ENCODE data around the gene RALBP1.

The RALBP1 gene

GRCh38 chr18:9542924-9543323 lies 67.6 kb downstream of the RALBP1 start:
- DNase-seq (ENCODE audit: insufficient read length, low spot score) (no peak), FAIRE-seq (peak; percentile 40)

- FAIRE-seq (no peak), DNase-seq (ENCODE audit: insufficient read length, low spot score) (no peak)
Observed at GRCh38 chr18:9545029-9545428, 69.7 kb downstream of the RALBP1 start.

- FAIRE-seq: no peak
- no peak for DNase-seq (ENCODE audit: insufficient read length, low spot score)
Observed at GRCh38 chr18:9546468-9546867, 71.2 kb downstream of the RALBP1 start.

- FAIRE-seq: no peak
- DNase-seq (ENCODE audit: insufficient read length, low spot score): no peak
Observed at GRCh38 chr18:9547782-9548181, 72.5 kb downstream of the RALBP1 start.

- DNase-seq (ENCODE audit: insufficient read length, low spot score) (no peak), FAIRE-seq (peak; percentile 58)
Observed at GRCh38 chr18:9549405-9549804, 74.1 kb downstream of the RALBP1 start.

- FAIRE-seq (no peak), DNase-seq (ENCODE audit: insufficient read length, low spot score) (no peak)
Observed at GRCh38 chr18:9550429-9550828, 75.1 kb downstream of the RALBP1 start.

- DNase-seq (ENCODE audit: insufficient read length, low spot score) (no peak), FAIRE-seq (no peak)
Observed at GRCh38 chr18:9552191-9552590, 76.9 kb downstream of the RALBP1 start.

- FAIRE-seq: no peak
Observed at GRCh38 chr18:9552616-9553015, 77.3 kb downstream of the RALBP1 start.

GRCh38 chr18:9557250-9557943 lies 82.1 kb downstream of the RALBP1 start:
- DNase-seq (ENCODE audit: insufficient read length, low spot score): no peak
- no peak for FAIRE-seq

More at GRCh38 chr18:9552616-9553015, 77.3 kb downstream of the RALBP1 start:
- DNase-seq (ENCODE audit: insufficient read length, low spot score): no peak

GRCh38 chr18:9558387-9559064 lies 83.2 kb downstream of the RALBP1 start:
- FAIRE-seq (no peak), DNase-seq (ENCODE audit: insufficient read length, low spot score) (no peak)

GRCh38 chr18:9559253-9559652 lies 83.9 kb downstream of the RALBP1 start:
- no peak for FAIRE-seq

GRCh38 chr18:9561759-9562158 lies 86.4 kb downstream of the RALBP1 start:
- FAIRE-seq (no peak), DNase-seq (ENCODE audit: insufficient read length, low spot score) (no peak)

More at GRCh38 chr18:9559253-9559652, 83.9 kb downstream of the RALBP1 start:
- no peak for DNase-seq (ENCODE audit: insufficient read length, low spot score)

GRCh38 chr18:9562584-9562983 lies 87.3 kb downstream of the RALBP1 start:
- no peak for FAIRE-seq
- DNase-seq (ENCODE audit: insufficient read length, low spot score): no peak

GRCh38 chr18:9563331-9563730 lies 88.0 kb downstream of the RALBP1 start:
- FAIRE-seq (no peak), DNase-seq (ENCODE audit: insufficient read length, low spot score) (no peak)

- FAIRE-seq (no peak), DNase-seq (ENCODE audit: insufficient read length, low spot score) (no peak)
Observed at GRCh38 chr18:9565407-9565806, 90.1 kb downstream of the RALBP1 start.

GRCh38 chr18:9568186-9568585 lies 92.9 kb downstream of the RALBP1 start:
- DNase-seq (ENCODE audit: insufficient read length, low spot score) (no peak), FAIRE-seq (no peak)

- FAIRE-seq: no peak
Observed at GRCh38 chr18:9569178-9569577, 93.9 kb downstream of the RALBP1 start.

GRCh38 chr18:9570255-9570654 lies 94.9 kb downstream of the RALBP1 start:
- FAIRE-seq: no peak
- no peak for DNase-seq (ENCODE audit: insufficient read length, low spot score)

More at GRCh38 chr18:9569178-9569577, 93.9 kb downstream of the RALBP1 start:
- DNase-seq (ENCODE audit: insufficient read length, low spot score): no peak

- DNase-seq (ENCODE audit: insufficient read length, low spot score) (no peak), FAIRE-seq (no peak)
Observed at GRCh38 chr18:9571546-9571945, 96.2 kb downstream of the RALBP1 start.

GRCh38 chr18:9574473-9575115 lies 99.3 kb downstream of the RALBP1 start:
- no peak for FAIRE-seq

GRCh38 chr18:9575558-9575957 lies 100.2 kb downstream of the RALBP1 start:
- peak; percentile 77 for DNase-seq (ENCODE audit: insufficient read length, low spot score)
- FAIRE-seq: peak; percentile 72

More at GRCh38 chr18:9574473-9575115, 99.3 kb downstream of the RALBP1 start:
- DNase-seq (ENCODE audit: insufficient read length, low spot score): no peak

- DNase-seq (ENCODE audit: insufficient read length, low spot score) (no peak), FAIRE-seq (no peak)
Observed at GRCh38 chr18:9577361-9577760, 102.0 kb downstream of the RALBP1 start.

All from HTR-8/SVneo (cell line).